ENCODE results near the gene ATF4. TPM values are rescaled to one million over a fixed set of nuclear protein-coding genes. Genes with fewer than 3 reads are reported as not detected.

Gene ATF4
- total and polyA plus RNA-seq, 4 experiments from 2014 or later: 44.4 to 278 (median 187) TPM

DNA sequence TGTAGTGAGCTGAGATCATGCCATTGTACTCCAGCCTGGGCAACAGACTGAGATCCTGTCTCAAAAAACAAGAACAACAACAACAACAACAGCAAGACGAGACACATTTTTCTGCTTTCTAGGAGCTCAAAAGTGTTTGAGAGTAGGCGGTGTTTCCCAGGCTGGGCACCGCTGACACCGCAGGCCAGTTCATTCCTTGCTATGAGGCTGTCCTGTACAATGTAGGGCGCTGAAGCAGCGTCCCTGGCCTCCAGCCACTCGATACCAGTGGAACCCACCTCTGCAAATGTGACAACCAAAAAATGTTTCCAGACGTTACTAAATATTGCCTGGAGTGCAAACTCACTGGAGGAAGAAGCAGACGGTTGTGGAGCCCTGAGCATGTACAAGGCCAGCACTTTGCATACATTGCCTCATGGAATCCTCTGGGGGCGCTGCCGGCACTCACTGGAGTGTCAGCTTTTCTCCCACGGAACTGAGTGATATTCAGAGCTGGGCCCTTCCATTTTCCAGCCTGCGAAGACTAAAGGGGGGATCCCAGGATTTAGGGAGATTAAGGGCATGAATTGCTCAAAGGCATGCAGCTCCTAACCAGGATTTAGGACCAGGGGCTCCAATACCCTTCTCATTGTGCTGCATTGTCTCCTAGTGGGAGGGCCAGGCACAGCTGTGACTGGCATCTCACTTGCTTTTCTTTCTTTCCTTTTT, 24.1 kb upstream of the ATF4 start:
- peak; percentile 42 to 65 (median 46) for DNase-seq
- no peaks in the 10 kb centered on the region for H3K4me1 ChIP-seq (ENCODE audit: insufficient read depth, low read length)
- ChIA-PET CTCF (ENCODE audit: partially characterized antibody) (interaction anchor here (0.7 to 11.6 kb wide), 23 partner anchors 9 to 733 kb away, joined by 3 to 345 read pairs (median 4); partner anchors contain the start of genes ATF4, RPS19BP1 and TAB1), POLR2A (ENCODE audit: partially characterized antibody) (interaction anchor here (0.9 to 2.9 kb wide), 6 partner anchors 24 to 548 kb away, joined by 3 to 21 read pairs (median 4); partner anchors contain the start of gene ATF4)
- Mint-ChIP-seq H3K4me1 (peaks cover 3 to 11% (median 9%) of the 10 kb centered on the region in 4 donors), H3K9me3 (no peaks in the 10 kb centered on the region), H3K27me3 (no peaks in the 10 kb centered on the region), H3K27ac (peak overlapping the region in 5 of 7 donors; percentile 3 to 75 (median 30)), H3K4me3 (no peak overlapping the region), H3K36me3 (no peaks in the 10 kb centered on the region)
- H3K9me3 ChIP-seq (ENCODE audit: control insufficient read depth in 1 of 2, low read length in 2 of 2): no peaks in the 10 kb centered on the region
- no peak overlapping the region for H3K4me3 ChIP-seq (ENCODE audit: low read length in 2 of 2)
- H3K27me3 ChIP-seq (ENCODE audit: insufficient read depth, low read length): no peaks in the 10 kb centered on the region
- no peaks in the 10 kb centered on the region for H3K36me3 ChIP-seq (ENCODE audit: insufficient read depth, low read length)
- no peak overlapping the region for H3K27ac ChIP-seq (ENCODE audit: low read depth, low read length)
- intact Hi-C loops (cut with micrococcal nuclease): no loop called here

DNA sequence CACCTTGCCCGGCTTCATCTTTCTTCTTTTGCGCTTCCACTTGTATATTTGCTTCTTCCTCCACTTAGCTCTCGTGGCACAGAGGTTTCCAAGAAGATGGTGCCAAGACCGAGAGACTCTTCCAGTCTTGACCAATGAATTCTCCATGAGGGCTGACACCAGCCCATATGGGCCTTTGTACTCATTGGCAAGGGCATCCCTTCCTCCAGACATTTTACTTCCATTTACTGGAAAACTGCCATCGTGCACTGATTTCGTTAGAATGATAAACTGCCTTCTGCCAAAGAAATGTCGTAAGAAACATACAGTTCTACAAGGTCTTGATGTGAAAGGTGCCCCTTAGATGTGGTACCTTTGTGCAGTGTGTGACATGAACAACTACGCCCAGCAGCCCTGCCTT, 22.9 kb upstream of the ATF4 start:
- Histone ChIP-seq H3K27ac (ENCODE audit: low read depth, low read length) (no peak overlapping the region), H3K4me3 (ENCODE audit: low read length in 2 of 2) (no peak overlapping the region), H3K9me3 (ENCODE audit: control insufficient read depth in 1 of 2, low read length in 2 of 2) (no peaks in the 10 kb centered on the region), H3K36me3 (ENCODE audit: insufficient read depth, low read length) (no peaks in the 10 kb centered on the region), H3K27me3 (ENCODE audit: insufficient read depth, low read length) (no peaks in the 10 kb centered on the region), H3K4me1 (ENCODE audit: insufficient read depth, low read length) (peaks cover 4% of the 10 kb centered on the region)
- peak overlapping the region in 1 of 7 donors; percentile 37 for H3K27ac Mint-ChIP-seq
- H3K4me3 Mint-ChIP-seq: no peak overlapping the region
- no peaks in the 10 kb centered on the region for H3K27me3 Mint-ChIP-seq
- intact Hi-C loops (cut with micrococcal nuclease): no loop called here
- no peaks in the 10 kb centered on the region for H3K9me3 Mint-ChIP-seq
- peaks cover 0 to 3% of the 10 kb centered on the region in 2 donors for H3K36me3 Mint-ChIP-seq
- CTCF ChIA-PET (ENCODE audit: partially characterized antibody): interaction anchor here (1.2 to 11.6 kb wide), 7 partner anchors 11 to 531 kb away, joined by 4 to 345 read pairs (median 6); partner anchors contain the start of gene RPS19BP1
- POLR2A ChIA-PET (ENCODE audit: partially characterized antibody): interaction anchor here (2.2 to 2.9 kb wide), 2 partner anchors 23 to 32 kb away, joined by 16 to 21 read pairs; partner anchors contain the start of gene ATF4
- DNase-seq: no peak
- H3K4me1 Mint-ChIP-seq: peaks cover 3 to 22% (median 17%) of the 10 kb centered on the region in 4 donors

DNA sequence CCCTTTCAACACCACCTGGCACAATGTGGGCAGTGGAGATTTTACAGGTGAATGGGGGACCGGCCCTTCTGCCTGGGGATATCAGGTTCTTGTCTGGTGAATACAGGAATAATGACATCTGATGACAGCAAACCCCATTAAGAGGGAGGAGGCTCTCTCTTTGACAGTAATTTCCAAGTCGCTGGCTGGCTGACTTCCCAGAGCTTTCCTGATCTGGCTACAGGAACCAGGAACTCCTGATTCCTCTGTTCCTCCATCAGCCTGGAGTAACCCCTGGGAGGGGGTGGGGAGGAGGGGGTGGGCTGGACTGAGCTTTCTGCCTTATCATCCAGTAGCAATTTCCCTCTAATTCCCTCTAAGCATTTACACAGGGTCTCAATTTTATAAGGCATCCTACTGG, 22.0 kb upstream of the ATF4 start:
- Mint-ChIP-seq H3K27me3 (no peaks in the 10 kb centered on the region), H3K4me3 (no peak overlapping the region), H3K36me3 (peaks cover 0 to 4% of the 10 kb centered on the region in 2 donors), H3K9me3 (no peaks in the 10 kb centered on the region), H3K4me1 (peaks cover 3 to 27% (median 20%) of the 10 kb centered on the region in 4 donors), H3K27ac (no peak overlapping the region)
- Histone ChIP-seq H3K4me3 (ENCODE audit: low read length in 2 of 2) (no peak overlapping the region), H3K27me3 (ENCODE audit: insufficient read depth, low read length) (no peaks in the 10 kb centered on the region), H3K36me3 (ENCODE audit: insufficient read depth, low read length) (no peaks in the 10 kb centered on the region), H3K9me3 (ENCODE audit: control insufficient read depth in 1 of 2, low read length in 2 of 2) (no peaks in the 10 kb centered on the region), H3K27ac (ENCODE audit: low read depth, low read length) (no peak overlapping the region), H3K4me1 (ENCODE audit: insufficient read depth, low read length) (peaks cover 11% of the 10 kb centered on the region)
- ChIA-PET POLR2A (ENCODE audit: partially characterized antibody) (interaction anchor here (0.9 to 2.9 kb wide), 3 partner anchors 22 to 31 kb away, joined by 3 to 21 read pairs (median 5); partner anchors contain the start of gene ATF4), CTCF (ENCODE audit: partially characterized antibody) (interaction anchor here (4.2 to 11.6 kb wide), 2 partner anchors 16 to 28 kb away, joined by 73 to 345 read pairs; partner anchors contain the start of gene RPS19BP1)
- intact Hi-C loops (cut with micrococcal nuclease): no loop called here
- DNase-seq: no peak

DNA sequence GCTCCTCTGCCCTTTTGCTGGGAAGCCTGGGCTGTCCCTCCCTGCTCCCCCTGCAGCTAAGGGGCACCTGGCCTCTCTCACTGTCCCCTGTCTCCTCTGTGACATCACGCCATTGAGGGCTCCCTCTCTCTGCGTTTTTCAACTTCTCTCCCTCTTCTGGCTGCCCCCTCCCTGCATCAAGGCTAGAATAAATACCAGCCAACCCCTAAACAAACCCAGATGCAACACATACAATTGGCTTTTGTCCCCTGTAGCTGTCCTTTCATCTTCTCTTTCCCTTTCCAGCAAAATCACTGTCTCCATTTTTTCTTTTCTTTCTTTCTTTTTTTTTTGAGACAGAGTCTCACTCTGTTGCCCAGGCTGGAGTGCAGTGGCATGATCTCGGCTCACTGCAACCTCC, 21.6 kb upstream of the ATF4 start:
- peaks cover 15% of the 10 kb centered on the region for H3K4me1 ChIP-seq (ENCODE audit: insufficient read depth, low read length)
- H3K27ac ChIP-seq (ENCODE audit: low read depth, low read length): no peak overlapping the region
- no peak for DNase-seq
- peak overlapping the region in 1 of 7 donors; percentile 53 for H3K27ac Mint-ChIP-seq
- no peaks in the 10 kb centered on the region for H3K27me3 Mint-ChIP-seq
- peaks cover 0 to 9% of the 10 kb centered on the region in 2 donors for H3K36me3 Mint-ChIP-seq
- no peak overlapping the region for H3K4me3 ChIP-seq (ENCODE audit: low read length in 2 of 2)
- CTCF ChIA-PET (ENCODE audit: partially characterized antibody): interaction anchor here (4.2 to 11.6 kb wide), 2 partner anchors 15 to 28 kb away, joined by 73 to 345 read pairs; partner anchors contain the start of gene RPS19BP1
- no peaks in the 10 kb centered on the region for H3K9me3 Mint-ChIP-seq
- H3K4me3 Mint-ChIP-seq: no peak overlapping the region
- intact Hi-C loops (cut with micrococcal nuclease): no loop called here
- no peaks in the 10 kb centered on the region for H3K9me3 ChIP-seq (ENCODE audit: control insufficient read depth in 1 of 2, low read length in 2 of 2)
- POLR2A ChIA-PET (ENCODE audit: partially characterized antibody): interaction anchor here (1.5 kb wide), 1 partner anchor 30 kb away, joined by 5 read pairs; no protein-coding TSS in a partner anchor
- H3K36me3 ChIP-seq (ENCODE audit: insufficient read depth, low read length): peaks cover 3% of the 10 kb centered on the region
- no peaks in the 10 kb centered on the region for H3K27me3 ChIP-seq (ENCODE audit: insufficient read depth, low read length)
- H3K4me1 Mint-ChIP-seq: peaks cover 7 to 28% (median 22%) of the 10 kb centered on the region in 4 donors

DNA sequence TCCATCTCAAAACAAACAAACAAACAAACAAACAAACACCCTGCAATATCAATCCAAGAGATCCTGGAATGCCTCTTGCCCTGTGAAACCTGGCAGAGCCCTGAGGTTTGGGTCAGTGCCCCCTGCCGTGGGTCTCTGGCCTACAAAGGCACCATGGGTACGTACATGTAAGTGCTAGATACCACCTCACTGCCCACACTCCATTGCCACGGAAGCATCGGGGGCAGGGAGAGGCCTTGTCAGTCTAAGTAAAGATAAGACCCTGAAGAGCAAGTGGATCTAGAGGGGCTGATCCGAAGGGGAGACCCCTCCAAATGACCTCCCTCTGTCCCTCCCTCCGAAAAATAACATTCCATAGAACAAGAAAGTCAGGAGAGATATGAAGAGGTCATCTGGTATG, 20.3 kb upstream of the ATF4 start:
- peak overlapping the region in 3 of 8 donors; percentile 21 to 54 (median 25) for H3K4me3 Mint-ChIP-seq
- Histone ChIP-seq H3K9me3 (ENCODE audit: control insufficient read depth in 1 of 2, low read length in 2 of 2) (no peaks in the 10 kb centered on the region), H3K36me3 (ENCODE audit: insufficient read depth, low read length) (peaks cover 12% of the 10 kb centered on the region), H3K4me1 (ENCODE audit: insufficient read depth, low read length) (peaks cover 20% of the 10 kb centered on the region), H3K27ac (ENCODE audit: low read depth, low read length) (no peak overlapping the region), H3K27me3 (ENCODE audit: insufficient read depth, low read length) (no peaks in the 10 kb centered on the region), H3K4me3 (ENCODE audit: low read length in 2 of 2) (no peak overlapping the region)
- intact Hi-C loops (cut with micrococcal nuclease): no loop called here
- H3K36me3 Mint-ChIP-seq: peaks cover 0 to 16% of the 10 kb centered on the region in 2 donors
- peak overlapping the region in 2 of 7 donors; percentile 23 to 66 for H3K27ac Mint-ChIP-seq
- no peaks in the 10 kb centered on the region for H3K9me3 Mint-ChIP-seq
- H3K27me3 Mint-ChIP-seq: no peaks in the 10 kb centered on the region
- CTCF ChIA-PET (ENCODE audit: partially characterized antibody): interaction anchor here (1.6 kb wide), 1 partner anchor 10 kb away, joined by 5 read pairs; no protein-coding TSS in a partner anchor
- POLR2A ChIA-PET (ENCODE audit: partially characterized antibody): no interaction called here
- H3K4me1 Mint-ChIP-seq: peaks cover 7 to 37% (median 28%) of the 10 kb centered on the region in 4 donors
- no peak for DNase-seq

DNA sequence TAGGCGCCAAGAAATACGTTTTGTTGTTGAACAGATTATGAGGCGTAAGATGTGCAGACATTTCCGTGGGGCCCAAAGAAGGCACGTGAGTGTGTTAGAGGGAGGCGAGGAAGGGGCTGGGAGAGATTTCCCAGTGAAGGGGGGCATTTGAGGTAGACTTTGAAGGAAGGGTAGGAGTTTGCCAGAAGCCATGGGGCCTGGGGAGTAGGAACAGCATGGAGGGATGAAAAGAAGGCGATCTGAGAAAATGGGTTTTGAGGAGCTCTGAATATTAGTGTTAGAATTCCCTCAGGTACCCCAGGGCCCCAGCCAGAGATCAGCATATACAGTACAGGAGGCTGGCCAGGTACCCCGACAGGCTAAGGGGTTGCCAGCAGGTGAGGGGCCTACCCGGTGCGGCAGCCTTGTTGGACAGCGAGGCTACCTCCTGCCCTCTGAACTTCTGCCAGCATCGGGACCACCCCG, 18.7 kb upstream of the ATF4 start:
- intact Hi-C loops (cut with micrococcal nuclease): loop anchor here (1.0 to 2.0 kb wide), 3 partner anchors 19 to 103 kb away; partner anchors contain the start of genes ATF4, RPS19BP1 and TAB1
- CTCF ChIA-PET (ENCODE audit: partially characterized antibody): interaction anchor here (0.5 to 3.7 kb wide), 12 partner anchors 8 to 1147 kb away, joined by 3 to 17 read pairs (median 4); partner anchors contain the start of gene TAB1
- POLR2A ChIA-PET (ENCODE audit: partially characterized antibody): interaction anchor here (0.7 to 5.5 kb wide), 16 partner anchors 8 to 676 kb away, joined by 3 to 125 read pairs (median 7); partner anchors contain the start of genes ATF4, RPL3, RPS19BP1 and TAB1
- H3K9me3 Mint-ChIP-seq: no peaks in the 10 kb centered on the region
- H3K27ac Mint-ChIP-seq: peak overlapping the region; percentile 78 to 98 (median 96)
- H3K4me1 ChIP-seq (ENCODE audit: insufficient read depth, low read length): peaks cover 31% of the 10 kb centered on the region
- peak overlapping the region; percentile 70 for H3K27ac ChIP-seq (ENCODE audit: low read depth, low read length)
- DNase-seq: no peak
- no peaks in the 10 kb centered on the region for H3K9me3 ChIP-seq (ENCODE audit: control insufficient read depth in 1 of 2, low read length in 2 of 2)
- peak overlapping the region; percentile 95 to 99 (median 96) for H3K4me3 Mint-ChIP-seq
- H3K4me3 ChIP-seq (ENCODE audit: low read length in 2 of 2): peak overlapping the region in 1 of 2 donors; percentile 63
- H3K36me3 ChIP-seq (ENCODE audit: insufficient read depth, low read length): peaks cover 28% of the 10 kb centered on the region
- no peaks in the 10 kb centered on the region for H3K27me3 Mint-ChIP-seq
- no peaks in the 10 kb centered on the region for H3K27me3 ChIP-seq (ENCODE audit: insufficient read depth, low read length)
- peaks cover 12 to 47% (median 32%) of the 10 kb centered on the region in 4 donors for H3K4me1 Mint-ChIP-seq
- peaks cover 15 to 30% of the 10 kb centered on the region in 2 donors for H3K36me3 Mint-ChIP-seq

All from CD4-positive, alpha-beta memory T cell (primary cell).